Muscle layer of colon (tissue), 2 donors: ENCODE results near the gene ITPRID1.
"Not testable (repeated sequence)": the region's sequence is repeated elsewhere in the genome, so short reads cannot be mapped to it uniquely, and the experiment has no call there.

Experiments
- H3K27ac ChIP-seq: one replicate; pipeline ENCODE4 v1.7.0; 2013; ENCODE audit warnings: low read depth, mild to moderate bottlenecking, low read length, moderate library complexity
- H3K27me3 ChIP-seq, 2 donors: one replicate each; pipeline ENCODE4 v1.7.0; 2013; ENCODE audit warnings: low read length in 2 of 2, mild to moderate bottlenecking in 2 of 2; ENCODE audit not compliant: insufficient read depth in 2 of 2, control insufficient read depth in 1 of 2
- H3K36me3 ChIP-seq: one replicate; pipeline ENCODE4 v1.7.0; 2013; ENCODE audit warnings: mild to moderate bottlenecking, low read length; ENCODE audit not compliant: insufficient read depth
- H3K4me1 ChIP-seq: one replicate; pipeline ENCODE4 v1.7.0; 2013; ENCODE audit warnings: mild to moderate bottlenecking, low read length; ENCODE audit not compliant: insufficient read depth
- H3K4me3 ChIP-seq, 2 donors: one replicate each; pipeline ENCODE4 v1.7.0; 2013; ENCODE audit warnings: low read length in 2 of 2, low read depth in 1 of 2, mild to moderate bottlenecking in 1 of 2, moderate library complexity in 1 of 2
- H3K9ac ChIP-seq: one replicate; pipeline ENCODE4 v1.7.0; 2013; ENCODE audit warnings: low read length
- H3K9me3 ChIP-seq: one replicate; pipeline ENCODE4 v1.7.0; 2013; ENCODE audit warnings: mild to moderate bottlenecking, low read length
- donor health status: abdominal sarcoma.
- donor health status: Adenocarcinoma of cecum.

The ITPRID1 gene

GRCh38 chr7:31513790-31514189, at the start of gene ITPRID1:
TSS of gene ITPRID1 (plus strand) at chr7:31514090. CDS start at chr7:31553025, 38,935 bp downstream.
- Histone ChIP-seq H3K4me3 (no peak within 1 kb of the TSS), H3K36me3 (no peaks in the 10 kb centered on the region), H3K27me3 (no peaks in the 10 kb centered on the region), H3K4me1 (no peaks in the 10 kb centered on the region), H3K9ac (no peak within 1 kb of the TSS), H3K27ac (no peak within 1 kb of the TSS), H3K9me3 (no peaks in the 10 kb centered on the region)

GRCh38 chr7:31464601-31465000, 49.3 kb upstream of the ITPRID1 start:
- Histone ChIP-seq H3K9ac (no peak overlapping the region), H3K9me3 (no peaks in the 10 kb centered on the region), H3K4me3 (no peak overlapping the region), H3K27ac (no peak overlapping the region), H3K4me1 (no peaks in the 10 kb centered on the region), H3K36me3 (no peaks in the 10 kb centered on the region), H3K27me3 (no peaks in the 10 kb centered on the region)

GRCh38 chr7:31465285-31465684, 48.6 kb upstream of the ITPRID1 start:
- H3K9me3 ChIP-seq, result no peaks in the 10 kb centered on the region
- H3K4me1 ChIP-seq, result no peaks in the 10 kb centered on the region
- H3K4me3 ChIP-seq, result no peak overlapping the region
- no peak overlapping the region for H3K9ac ChIP-seq
- no peak overlapping the region for H3K27ac ChIP-seq
- no peaks in the 10 kb centered on the region for H3K27me3 ChIP-seq
- H3K36me3 ChIP-seq, result no peaks in the 10 kb centered on the region

- no peaks in the 10 kb centered on the region for H3K36me3 ChIP-seq
- no peak overlapping the region for H3K9ac ChIP-seq
- no peak overlapping the region for H3K27ac ChIP-seq
- no peak overlapping the region for H3K4me3 ChIP-seq
- no peaks in the 10 kb centered on the region for H3K27me3 ChIP-seq
- no peaks in the 10 kb centered on the region for H3K9me3 ChIP-seq
- no peaks in the 10 kb centered on the region for H3K4me1 ChIP-seq
Measured at GRCh38 chr7:31466036-31466435, 47.9 kb upstream of the ITPRID1 start.

- not testable (repeated sequence) for H3K36me3 ChIP-seq, H3K9ac ChIP-seq, H3K27me3 ChIP-seq, H3K4me3 ChIP-seq, H3K4me1 ChIP-seq, H3K9me3 ChIP-seq, H3K27ac ChIP-seq
Measured at GRCh38 chr7:31470883-31471282, 43.0 kb upstream of the ITPRID1 start.

- H3K27me3 ChIP-seq, result no peaks in the 10 kb centered on the region
- H3K36me3 ChIP-seq, result no peaks in the 10 kb centered on the region
- H3K9ac ChIP-seq, result no peak overlapping the region
- no peaks in the 10 kb centered on the region for H3K9me3 ChIP-seq
- no peak overlapping the region for H3K27ac ChIP-seq
- no peak overlapping the region for H3K4me3 ChIP-seq
- H3K4me1 ChIP-seq, result no peaks in the 10 kb centered on the region
Measured at GRCh38 chr7:31475368-31475767, 38.5 kb upstream of the ITPRID1 start.

GRCh38 chr7:31476073-31476745, 37.7 kb upstream of the ITPRID1 start:
- H3K27me3 ChIP-seq, result no peaks in the 10 kb centered on the region
- no peaks in the 10 kb centered on the region for H3K36me3 ChIP-seq
- no peak overlapping the region for H3K4me3 ChIP-seq
- H3K27ac ChIP-seq, result no peak overlapping the region
- no peaks in the 10 kb centered on the region for H3K4me1 ChIP-seq
- no peaks in the 10 kb centered on the region for H3K9me3 ChIP-seq
- no peak overlapping the region for H3K9ac ChIP-seq

GRCh38 chr7:31476941-31477677, 36.8 kb upstream of the ITPRID1 start:
- Histone ChIP-seq H3K9me3 (no peaks in the 10 kb centered on the region), H3K4me3 (no peak overlapping the region), H3K36me3 (no peaks in the 10 kb centered on the region), H3K27me3 (no peaks in the 10 kb centered on the region), H3K4me1 (no peaks in the 10 kb centered on the region), H3K27ac (no peak overlapping the region), H3K9ac (no peak overlapping the region)

- no peaks in the 10 kb centered on the region for H3K27me3 ChIP-seq
- H3K4me3 ChIP-seq, result no peak overlapping the region
- H3K9ac ChIP-seq, result no peak overlapping the region
- no peak overlapping the region for H3K27ac ChIP-seq
- no peaks in the 10 kb centered on the region for H3K4me1 ChIP-seq
- H3K9me3 ChIP-seq, result no peaks in the 10 kb centered on the region
- no peaks in the 10 kb centered on the region for H3K36me3 ChIP-seq
Measured at GRCh38 chr7:31478018-31478417, 35.9 kb upstream of the ITPRID1 start.

GRCh38 chr7:31478721-31479120, 35.2 kb upstream of the ITPRID1 start:
- Histone ChIP-seq H3K4me3 (no peak overlapping the region), H3K27ac (no peak overlapping the region), H3K27me3 (no peaks in the 10 kb centered on the region), H3K36me3 (no peaks in the 10 kb centered on the region), H3K9me3 (no peaks in the 10 kb centered on the region), H3K4me1 (no peaks in the 10 kb centered on the region), H3K9ac (no peak overlapping the region)

GRCh38 chr7:31487071-31487470, 26.8 kb upstream of the ITPRID1 start:
- H3K9me3 ChIP-seq, result no peaks in the 10 kb centered on the region
- H3K27ac ChIP-seq, result no peak overlapping the region
- H3K9ac ChIP-seq, result no peak overlapping the region
- no peak overlapping the region for H3K4me3 ChIP-seq
- no peaks in the 10 kb centered on the region for H3K36me3 ChIP-seq
- H3K4me1 ChIP-seq, result no peaks in the 10 kb centered on the region
- H3K27me3 ChIP-seq, result no peaks in the 10 kb centered on the region

GRCh38 chr7:31487476-31487875, 26.4 kb upstream of the ITPRID1 start:
- no peak overlapping the region for H3K27ac ChIP-seq
- H3K36me3 ChIP-seq, result no peaks in the 10 kb centered on the region
- no peaks in the 10 kb centered on the region for H3K9me3 ChIP-seq
- H3K4me3 ChIP-seq, result no peak overlapping the region
- no peak overlapping the region for H3K9ac ChIP-seq
- H3K27me3 ChIP-seq, result no peaks in the 10 kb centered on the region
- no peaks in the 10 kb centered on the region for H3K4me1 ChIP-seq
